Right ventricle myocardium inferior (tissue), 1 donor: ENCODE results near the gene PIP5K1A. TPM values are rescaled to one million over a fixed set of nuclear protein-coding genes. Genes with fewer than 3 reads are reported as not detected.
A peak's percentile ranks its signal among the peaks of the same experiment; 100 is the strongest.

Experiments
- ATAC-seq: fragments of 200-7000 bp; cut with Tn5 transposase; one replicate; pipeline ENCODE4 v1.9.1; 2020; ENCODE audit warnings: mild to moderate bottlenecking, moderate library complexity
- DNase-seq: peaks from one replicate; pipeline ENCODE4 v3.0.0; 2021; ENCODE audit errors: missing footprints
- intact Hi-C: fragments of 100-400 bp; cut with DNase I; formaldehyde crosslinking; loops from one replicate; pipeline ENCODE4 v1.11.0; 2022
- long read RNA-seq: library from polyadenylated mRNA; unstranded; transcript quantifications from one replicate; pipeline ENCODE4 v2.0.0, GENCODE V29; 2021
- total RNA-seq: library from RNA; stranded (reverse); fragmentation: NEBNext Ultra II Directional; extraction: Animal tissue kit (Norgen Biotek cat#: 25700); gene quantifications from one replicate; pipeline ENCODE4 v1.2.1, GENCODE V29; 2021
- donor health status: DM: no; HTN: yes; CAD: no; lungs with severe emphysema.

Gene PIP5K1A, protein sequence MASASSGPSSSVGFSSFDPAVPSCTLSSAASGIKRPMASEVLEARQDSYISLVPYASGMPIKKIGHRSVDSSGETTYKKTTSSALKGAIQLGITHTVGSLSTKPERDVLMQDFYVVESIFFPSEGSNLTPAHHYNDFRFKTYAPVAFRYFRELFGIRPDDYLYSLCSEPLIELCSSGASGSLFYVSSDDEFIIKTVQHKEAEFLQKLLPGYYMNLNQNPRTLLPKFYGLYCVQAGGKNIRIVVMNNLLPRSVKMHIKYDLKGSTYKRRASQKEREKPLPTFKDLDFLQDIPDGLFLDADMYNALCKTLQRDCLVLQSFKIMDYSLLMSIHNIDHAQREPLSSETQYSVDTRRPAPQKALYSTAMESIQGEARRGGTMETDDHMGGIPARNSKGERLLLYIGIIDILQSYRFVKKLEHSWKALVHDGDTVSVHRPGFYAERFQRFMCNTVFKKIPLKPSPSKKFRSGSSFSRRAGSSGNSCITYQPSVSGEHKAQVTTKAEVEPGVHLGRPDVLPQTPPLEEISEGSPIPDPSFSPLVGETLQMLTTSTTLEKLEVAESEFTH
- total RNA-seq: 34.8 TPM
- long read RNA-seq, transcript PIP5K1A-201 (15 exons, 3,767 nt): major isoform, 7 of 19 reads
- long read RNA-seq, partial matches to known transcripts: 2 of 19 reads
- long read RNA-seq, other reads (novel, unspliced or antisense): 8 of 19 reads

GRCh38 chr1:151198254-151199127 lies at the start of gene PIP5K1A:
Gene PIP5K1A (plus strand): TSS chr1:151198552. CDS start chr1:151198997, 445 bp downstream.
- ATAC-seq: peak; percentile 97
- intact Hi-C loops: loop anchor here (2.0 to 5.0 kb wide), 2 partner anchors 56 to 129 kb away; partner anchors contain the start of genes PI4KB and PSMD4
- peak; percentile 100 for DNase-seq

- peak; percentile 85 for DNase-seq
- intact Hi-C loops: loop anchor here (2.0 kb wide), 1 partner anchor 56 kb away; no protein-coding TSS in a partner anchor
- ATAC-seq: peak; percentile 70
Measured at GRCh38 chr1:151156515-151156819, 41.9 kb upstream of the PIP5K1A start, which contains the start of gene TNFAIP8L2. Gene TNFAIP8L2 (plus strand): TSS chr1:151156649. CDS start chr1:151158698, 2,049 bp downstream.

- intact Hi-C loops: loop anchor here (2.0 kb wide), 1 partner anchor 56 kb away; no protein-coding TSS in a partner anchor
- ATAC-seq: peak; percentile 49
- DNase-seq: no peak
Measured at GRCh38 chr1:151157067-151157531, 41.3 kb upstream of the PIP5K1A start.

DNA sequence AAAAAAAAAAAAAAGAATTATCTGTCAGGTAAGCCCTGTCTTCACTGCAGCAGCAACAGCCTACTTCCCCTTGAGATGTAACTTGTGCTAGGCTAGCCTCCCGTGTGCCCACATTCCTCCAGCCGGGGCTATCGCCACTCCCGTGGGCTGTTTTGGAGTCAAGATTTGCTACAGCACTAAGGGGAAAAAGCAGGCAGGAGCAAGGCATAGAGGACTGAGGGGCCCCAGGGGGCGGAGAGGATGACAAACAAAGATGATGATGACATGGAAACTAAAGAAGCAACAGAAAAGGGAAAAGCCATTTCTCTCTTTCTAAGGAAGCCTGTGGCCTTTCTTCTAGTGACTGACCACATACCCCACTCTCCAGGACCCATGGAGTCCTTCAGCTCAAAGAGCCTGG lies 40.0 kb upstream of the PIP5K1A start:
- intact Hi-C loops: no loop called here
- ATAC-seq (no peak), DNase-seq (no peak)

DNA sequence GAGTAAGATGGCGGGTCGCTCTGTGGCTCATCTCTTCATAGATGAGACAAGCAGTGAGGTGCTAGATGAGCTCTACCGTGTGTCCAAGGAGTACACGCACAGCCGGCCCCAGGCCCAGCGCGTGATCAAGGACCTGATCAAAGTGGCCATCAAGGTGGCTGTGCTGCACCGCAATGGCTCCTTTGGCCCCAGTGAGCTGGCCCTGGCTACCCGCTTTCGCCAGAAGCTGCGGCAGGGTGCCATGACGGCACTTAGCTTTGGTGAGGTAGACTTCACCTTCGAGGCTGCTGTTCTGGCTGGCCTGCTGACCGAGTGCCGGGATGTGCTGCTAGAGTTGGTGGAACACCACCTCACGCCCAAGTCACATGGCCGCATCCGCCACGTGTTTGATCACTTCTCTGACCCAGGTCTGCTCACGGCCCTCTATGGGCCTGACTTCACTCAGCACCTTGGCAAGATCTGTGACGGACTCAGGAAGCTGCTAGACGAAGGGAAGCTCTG lies 39.6 kb upstream of the PIP5K1A start:
- DNase-seq: no peak
- ATAC-seq: no peak
- intact Hi-C loops: no loop called here

GRCh38 chr1:151159373-151159772 lies 39.0 kb upstream of the PIP5K1A start:
- DNase-seq (no peak), ATAC-seq (no peak)
- intact Hi-C loops: no loop called here

DNA sequence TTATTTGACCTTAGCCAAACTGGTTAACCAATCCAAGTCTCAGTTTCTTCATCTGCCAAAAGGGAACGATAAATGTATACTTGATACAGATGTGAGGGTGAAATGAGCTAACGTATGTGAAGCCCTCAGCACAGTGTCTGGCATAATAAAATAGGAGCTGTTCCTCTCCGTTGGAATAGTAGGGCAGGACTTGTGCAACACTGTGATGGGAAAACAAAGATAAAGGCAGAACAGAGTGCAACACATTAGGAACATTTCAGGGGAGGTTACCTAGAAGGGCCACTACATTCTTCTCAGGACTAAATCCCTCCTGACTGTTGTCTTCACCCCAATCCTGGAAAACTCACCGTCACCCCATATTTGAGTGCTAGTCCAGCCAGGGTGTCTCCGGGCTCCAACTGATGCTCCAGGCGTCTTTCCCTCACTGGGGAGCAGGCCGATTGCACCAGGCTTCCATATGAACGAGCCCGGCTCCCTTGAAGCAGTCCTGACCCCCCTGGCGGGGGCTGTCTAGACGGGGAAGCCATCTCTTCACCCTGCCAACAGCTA lies 33.5 kb upstream of the PIP5K1A start:
- ATAC-seq: peak; percentile 27
- intact Hi-C loops: loop anchor here (1.0 kb wide), 1 partner anchor 19 kb away; the partner anchor contains the start of gene SEMA6C
- peak; percentile 71 for DNase-seq

DNA sequence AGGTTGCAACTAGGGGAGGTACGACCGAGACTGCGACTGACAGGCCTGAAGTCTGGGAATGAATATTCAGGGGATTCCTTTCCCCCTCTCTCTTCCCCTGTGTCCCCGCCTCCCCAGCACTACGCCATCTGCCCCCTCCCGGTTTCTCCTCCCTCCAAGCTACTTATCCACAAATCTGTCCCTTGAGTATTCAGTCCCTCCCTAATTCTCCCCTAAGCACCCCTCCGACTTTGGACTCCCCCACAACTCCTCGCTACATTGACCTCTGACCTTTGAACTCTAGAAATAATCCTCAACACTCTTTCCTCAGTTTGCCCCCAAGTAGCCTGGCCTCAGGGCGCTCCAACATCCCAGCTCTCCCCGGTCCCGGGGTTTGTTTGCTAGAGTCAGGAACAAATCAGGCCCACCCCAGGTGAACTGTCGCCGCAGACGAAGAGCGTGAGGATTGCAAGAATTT lies 33.0 kb upstream of the PIP5K1A start:
- ATAC-seq (peak; percentile 74), DNase-seq (no peak)
- intact Hi-C loops: loop anchor here (1.0 kb wide), 1 partner anchor 19 kb away; the partner anchor contains the start of gene SEMA6C

- peak; percentile 95 for ATAC-seq
- DNase-seq: peak; percentile 97
- intact Hi-C loops: loop anchor here (1.0 kb wide), 1 partner anchor 20 kb away; the partner anchor contains the start of gene SEMA6C
Measured at GRCh38 chr1:151165738-151166504, 32.4 kb upstream of the PIP5K1A start, which contains the start of the genes LYSMD1 and SCNM1. Gene LYSMD1 (minus strand): TSS chr1:151165902. CDS start chr1:151165258, 644 bp downstream. Gene SCNM1 (plus strand): TSS chr1:151166144. CDS start chr1:151166153, 9 bp downstream.

GRCh38 chr1:151166505-151166956 lies 31.8 kb upstream of the PIP5K1A start:
- DNase-seq (no peak), ATAC-seq (no peak)
- intact Hi-C loops: no loop called here

DNA sequence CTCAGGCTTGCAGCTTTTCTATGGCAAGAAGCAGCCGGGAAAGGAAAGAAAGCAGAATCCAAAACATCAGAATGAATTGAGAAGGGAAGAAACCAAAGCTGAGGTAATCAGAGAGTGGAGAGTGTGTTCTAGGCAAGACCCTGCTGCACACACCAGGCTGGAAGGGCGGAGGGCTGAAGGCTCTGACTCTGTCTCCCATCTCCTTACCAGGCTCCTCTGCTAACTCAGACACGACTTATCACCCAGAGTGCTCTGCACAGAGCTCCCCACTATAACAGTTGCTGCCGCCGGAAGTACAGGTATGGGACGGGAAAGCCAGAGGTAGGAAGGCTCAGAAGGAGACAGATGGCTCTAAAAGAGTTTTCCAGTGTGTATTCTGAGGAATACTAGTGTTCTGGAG lies 31.2 kb upstream of the PIP5K1A start:
- ATAC-seq: no peak
- no peak for DNase-seq
- intact Hi-C loops: no loop called here

GRCh38 chr1:151171190-151171589 lies 27.2 kb upstream of the PIP5K1A start:
- no peak for DNase-seq
- ATAC-seq: no peak
- intact Hi-C loops: no loop called here

DNA sequence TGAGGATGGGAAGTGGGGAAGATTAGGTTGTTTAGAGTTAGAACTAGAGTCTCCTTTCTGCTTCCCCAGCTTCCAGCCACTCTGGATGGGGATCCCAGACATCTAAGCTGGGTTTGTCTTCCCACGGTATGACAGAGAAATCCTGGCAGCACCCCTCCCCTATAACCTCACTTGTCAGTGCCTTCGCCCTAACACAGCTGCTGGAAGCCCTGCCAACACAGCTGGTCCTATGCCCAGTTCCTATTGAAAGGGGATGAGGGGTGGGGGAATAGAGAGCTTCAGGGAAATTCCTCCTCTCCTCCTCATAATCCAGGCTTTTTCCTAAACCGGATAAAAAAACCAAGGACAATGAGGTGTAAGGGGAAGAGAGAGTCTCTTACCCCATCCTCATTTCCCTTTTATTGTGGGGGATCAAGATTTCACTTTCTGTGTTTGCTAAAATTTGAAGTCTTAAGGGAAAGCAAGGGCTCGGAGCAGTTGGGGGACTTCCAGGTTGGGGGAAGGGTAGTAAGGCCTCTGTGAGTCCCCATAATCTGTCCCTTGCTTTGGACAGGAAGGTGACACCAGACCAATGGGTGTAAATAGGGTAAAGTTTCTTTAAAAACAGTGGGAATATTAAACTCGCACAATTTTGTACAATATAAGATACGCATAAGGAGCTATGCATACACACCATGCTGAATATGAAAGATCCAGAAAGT lies 23.2 kb upstream of the PIP5K1A start:
- ATAC-seq: peak; percentile 49
- intact Hi-C loops: no loop called here
- DNase-seq: no peak

GRCh38 chr1:151175863-151176262 lies 22.5 kb upstream of the PIP5K1A start, which contains the start of gene TMOD4:
Gene TMOD4 (minus strand): TSS chr1:151175981. CDS start chr1:151174875, 1,106 bp downstream.
- DNase-seq: no peak
- intact Hi-C loops: no loop called here

GRCh38 chr1:151176514-151177045 lies 21.8 kb upstream of the PIP5K1A start:
- ATAC-seq (no peak), DNase-seq (no peak)
- intact Hi-C loops: no loop called here

More at GRCh38 chr1:151175863-151176262, 22.5 kb upstream of the PIP5K1A start, which contains the start of gene TMOD4:
- peak; percentile 48 for ATAC-seq

DNA sequence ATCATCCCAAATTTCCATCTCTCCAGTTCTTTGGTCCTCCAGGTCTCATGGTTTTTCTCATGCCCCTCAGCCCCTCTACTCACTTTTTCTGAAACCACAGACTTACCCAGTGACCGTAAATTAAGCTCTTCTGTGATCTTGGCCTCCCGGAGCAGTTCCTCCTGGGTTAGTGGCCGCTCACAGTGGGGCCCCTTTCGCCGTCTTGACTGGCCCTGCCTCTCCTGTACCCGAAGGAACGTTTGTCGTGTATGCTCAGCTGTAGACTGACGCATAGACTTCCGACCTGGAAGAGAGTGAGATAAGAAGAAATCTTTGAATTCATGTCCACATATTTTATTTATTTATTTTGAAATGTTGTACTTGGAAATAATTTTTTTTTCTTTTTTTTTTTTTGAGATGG lies 14.1 kb upstream of the PIP5K1A start:
- intact Hi-C loops: no loop called here
- ATAC-seq (no peak), DNase-seq (no peak)
